UCSD-AML1 (cell line): ENCODE measurements around the gene DLG2.
"Not testable (repeated sequence)": the region's sequence is repeated elsewhere in the genome, so short reads cannot be mapped to it uniquely, and the experiment has no call there.

Experiments used
- DNase-seq: peaks from one replicate; lab custom pipeline; 2025; ENCODE audit not compliant: unreplicated experiment; lab: John Stamatoyannopoulos, UW

Gene DLG2

GRCh38 chr11:84865791-84866535 is 761.2 kb downstream of the DLG2 start:
- DNase-seq, result no peak

GRCh38 chr11:84865257-84865656 is 761.9 kb downstream of the DLG2 start:
- no peak for DNase-seq

DNA sequence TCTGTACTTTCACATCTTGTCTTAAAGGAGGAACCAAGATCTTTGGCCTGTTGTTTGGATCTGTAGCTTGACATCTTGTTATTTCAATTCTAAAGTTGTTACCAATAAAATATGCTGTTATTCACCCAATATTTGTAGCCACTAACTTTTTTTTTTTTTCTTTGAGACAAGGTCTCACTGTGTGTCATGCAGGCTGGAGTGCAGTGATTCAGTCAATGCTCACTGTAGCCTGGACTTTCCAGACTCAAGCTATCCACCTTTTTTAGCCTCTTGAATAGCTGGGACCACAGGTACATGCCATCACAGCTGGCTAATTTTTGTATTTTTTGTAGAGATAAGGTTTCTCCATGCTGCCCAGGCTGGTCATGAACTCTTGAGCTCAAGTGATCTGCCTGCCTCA is 769.4 kb downstream of the DLG2 start:
- no peak for DNase-seq

GRCh38 chr11:84855508-84856245 is 771.5 kb downstream of the DLG2 start:
- no peak for DNase-seq

DNA sequence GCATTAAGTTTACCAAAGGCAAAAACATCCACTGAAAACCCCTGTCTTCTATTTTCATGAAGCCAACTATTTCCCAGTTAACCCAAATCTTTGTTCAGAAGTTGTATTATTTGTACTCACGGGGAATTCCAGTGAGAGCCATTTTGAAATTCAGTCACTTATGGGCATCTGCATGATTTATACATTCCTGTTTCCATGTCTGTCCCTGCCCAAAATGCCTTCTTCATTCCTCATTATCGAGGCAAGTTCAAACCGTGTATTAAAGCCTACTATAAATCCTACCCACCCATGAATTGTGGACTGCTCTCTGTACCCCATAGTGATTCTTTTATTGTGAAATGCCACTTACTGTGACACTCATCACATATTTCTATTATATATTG is 772.7 kb downstream of the DLG2 start:
- no peak for DNase-seq

DNA sequence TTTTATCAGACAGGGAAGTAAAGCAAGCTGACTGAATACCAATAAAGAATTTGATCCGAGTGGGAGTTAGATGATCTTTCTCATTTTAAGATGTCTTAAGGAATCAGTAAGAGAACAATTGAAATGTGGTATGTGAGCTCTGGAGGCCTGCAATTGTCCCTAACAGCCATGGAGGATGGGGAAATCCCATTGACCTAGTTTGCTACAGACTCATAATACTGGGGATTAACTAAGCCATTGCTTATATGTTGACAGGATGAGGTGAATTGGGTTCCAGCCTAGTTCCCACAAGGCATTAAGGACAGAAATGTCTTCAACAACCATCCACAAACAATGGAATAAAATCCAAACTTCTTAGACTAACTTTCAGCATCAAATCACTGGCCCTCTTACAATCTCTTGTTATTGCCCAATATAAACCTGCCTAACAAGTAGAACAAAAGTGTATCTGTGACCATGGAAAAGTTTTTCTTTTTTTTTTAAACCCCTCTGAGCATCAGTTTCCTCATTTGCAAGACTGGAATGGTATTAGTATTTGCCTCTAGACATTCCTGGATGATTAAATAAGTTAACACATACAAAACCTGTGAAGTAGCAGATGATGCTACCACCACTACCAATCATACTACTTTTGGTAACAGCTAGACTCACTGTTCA is 773.2 kb downstream of the DLG2 start:
- DNase-seq, result no peak

DNA sequence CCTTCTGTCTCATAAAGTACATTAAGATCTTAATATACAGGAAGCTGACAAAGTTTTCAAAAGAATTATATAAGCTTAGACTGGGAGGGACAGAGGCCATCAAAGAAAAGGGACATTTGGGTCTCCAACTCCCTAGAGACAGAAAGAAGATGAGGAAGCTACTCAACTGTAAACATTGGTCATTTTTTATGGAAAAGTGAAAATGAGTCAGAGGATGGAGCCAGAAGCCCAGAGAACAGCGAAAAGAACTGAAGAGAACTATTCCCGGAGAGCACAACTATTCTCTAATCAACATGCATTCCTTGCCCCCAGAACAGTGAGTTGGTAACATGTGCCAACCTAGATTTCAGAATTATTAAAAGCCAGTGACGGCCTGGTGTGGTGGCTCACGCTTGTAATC is 779.3 kb downstream of the DLG2 start:
- no peak for DNase-seq

- DNase-seq, result not testable (repeated sequence)
Observed at GRCh38 chr11:84840201-84840600, 786.9 kb downstream of the DLG2 start.

DNA sequence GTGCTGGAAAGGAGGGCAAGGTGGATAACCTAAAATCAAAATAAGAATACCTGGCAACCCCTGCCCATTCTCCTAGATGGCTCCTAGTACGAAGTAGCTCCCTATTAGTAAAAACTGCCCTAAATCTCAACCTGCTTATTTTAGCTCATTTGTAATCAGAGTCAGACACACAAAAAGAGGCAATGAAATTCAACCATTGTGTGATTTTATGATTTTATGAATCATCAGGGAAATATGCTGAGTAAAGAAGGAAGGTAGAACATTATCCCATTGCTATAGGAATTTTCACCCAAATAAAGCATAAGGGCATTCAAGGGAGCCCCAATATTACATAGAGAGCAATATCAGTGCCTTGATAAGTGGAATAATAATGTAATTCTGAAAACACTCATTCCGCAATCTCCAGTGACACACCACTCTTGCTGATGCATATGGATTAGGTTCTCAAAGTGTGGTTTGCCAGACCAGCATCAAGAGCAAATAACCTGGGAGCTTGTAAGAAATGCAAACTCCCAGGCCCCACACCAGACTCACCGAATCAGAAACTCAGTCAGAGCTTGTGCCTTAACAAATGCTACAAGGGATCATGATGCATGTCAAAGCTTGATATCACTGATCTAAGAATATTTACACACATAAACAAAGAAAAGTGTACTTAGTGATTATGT is 789.6 kb downstream of the DLG2 start:
- no peak for DNase-seq

DNA sequence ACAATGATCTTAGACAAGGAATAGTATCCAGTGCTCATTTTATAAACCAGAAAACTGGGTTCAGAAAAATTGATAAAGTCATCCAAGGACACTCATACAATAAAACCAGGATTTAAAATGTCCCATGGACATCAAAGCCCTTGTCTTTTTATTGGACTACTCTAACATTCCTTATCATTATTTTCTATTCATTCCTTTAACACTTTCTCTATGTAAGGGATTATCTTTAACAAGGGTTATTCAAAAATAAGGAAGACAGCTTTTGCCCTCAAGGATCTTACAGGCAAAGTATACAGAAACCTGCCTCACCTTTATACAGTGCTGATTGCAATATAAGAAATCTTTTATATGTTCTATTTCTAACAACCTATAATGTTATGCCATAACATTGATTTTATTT is 790.8 kb downstream of the DLG2 start:
- DNase-seq, result no peak

DNA sequence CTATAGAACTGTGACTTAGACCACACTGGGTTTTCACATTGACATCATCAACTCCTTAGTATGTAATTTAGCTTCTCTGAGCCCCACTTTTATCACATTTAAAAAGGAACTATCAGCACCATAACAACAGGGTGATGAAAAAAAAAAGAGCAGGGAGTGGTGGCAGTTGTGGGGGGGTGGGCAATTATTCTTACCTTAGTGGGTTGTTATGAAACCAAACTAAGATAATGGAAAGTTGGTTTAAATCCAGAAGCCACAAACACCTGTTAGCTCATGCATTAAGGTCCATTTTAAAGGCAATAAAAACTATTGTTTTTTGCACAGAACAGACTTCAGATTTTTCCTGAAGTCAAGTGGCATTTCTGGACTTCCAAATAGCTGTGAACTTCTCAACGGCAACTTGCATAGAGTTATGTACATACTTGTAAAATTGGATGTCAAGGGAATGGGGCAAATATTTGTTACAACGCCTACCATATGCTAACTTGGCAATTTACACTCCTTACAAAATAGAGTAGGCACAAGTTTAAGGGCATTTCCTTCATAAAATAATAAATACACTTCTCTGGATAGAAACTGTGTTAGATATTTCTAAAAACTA is 793.6 kb downstream of the DLG2 start:
- DNase-seq, result no peak

DNA sequence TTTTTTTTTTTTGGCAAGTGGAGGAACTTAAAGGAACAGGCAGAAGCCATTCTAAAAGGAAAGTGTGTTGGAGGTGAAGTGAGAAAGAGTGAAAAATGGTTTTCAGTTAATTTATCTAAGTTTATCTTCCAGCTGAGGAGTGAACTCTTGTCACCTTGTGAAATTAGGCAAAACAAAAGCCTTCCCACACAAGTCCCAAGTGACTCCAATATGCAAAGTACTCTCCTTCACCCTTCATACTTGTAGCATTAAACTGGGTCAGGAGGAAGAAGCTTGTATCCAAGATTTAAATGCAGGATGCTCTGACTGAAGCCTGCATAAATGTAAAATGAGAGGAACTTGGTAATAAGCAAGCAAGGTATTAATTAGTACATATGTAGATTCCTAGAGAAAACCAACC is 796.8 kb downstream of the DLG2 start:
- DNase-seq, result no peak

DNA sequence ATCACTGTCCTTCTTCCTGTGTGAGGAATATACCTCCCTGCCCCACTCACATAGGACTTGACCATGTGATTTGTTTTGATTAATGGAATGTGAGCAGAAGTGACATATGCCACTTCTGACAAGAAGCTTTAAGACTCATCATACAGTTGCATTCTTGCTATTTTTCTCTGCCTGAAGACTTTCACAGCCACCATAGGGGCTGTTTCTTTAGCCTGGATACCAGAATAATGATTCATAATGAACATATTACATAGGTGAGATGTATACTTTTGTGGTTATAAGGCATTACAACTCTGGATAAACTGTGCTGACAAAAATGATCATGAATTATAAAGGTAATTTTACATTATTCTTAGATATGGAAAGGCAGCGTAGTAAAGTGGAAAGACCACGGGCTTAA is 798.0 kb downstream of the DLG2 start:
- no peak for DNase-seq

GRCh38 chr11:84828616-84829015 is 798.5 kb downstream of the DLG2 start:
- DNase-seq, result no peak

GRCh38 chr11:84825106-84825660 is 802.0 kb downstream of the DLG2 start:
- DNase-seq, result no peak

DNA sequence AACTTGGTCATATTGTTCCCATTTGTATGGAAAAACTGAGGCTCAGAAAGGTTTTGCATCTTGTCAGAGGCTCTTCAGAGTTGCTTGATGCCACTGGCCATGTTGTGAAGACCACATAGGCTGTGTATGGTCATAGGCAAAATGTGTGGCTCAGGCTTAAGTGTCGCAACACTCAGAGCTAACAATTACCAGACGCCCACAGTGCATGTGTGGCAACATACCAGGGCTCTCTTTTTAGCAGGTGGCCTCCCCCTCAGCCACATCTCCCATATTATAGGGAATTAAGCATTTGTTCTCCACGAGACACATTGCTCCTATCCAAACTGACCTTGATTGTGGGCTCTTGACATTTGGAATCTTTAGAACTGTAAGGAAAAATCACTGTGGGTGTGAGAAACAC is 802.5 kb downstream of the DLG2 start:
- no peak for DNase-seq

- DNase-seq, result no peak
Observed at GRCh38 chr11:84819537-84819936, 807.6 kb downstream of the DLG2 start.

- no peak for DNase-seq
Observed at GRCh38 chr11:84819128-84819527, 808.0 kb downstream of the DLG2 start.

GRCh38 chr11:84817998-84818397 is 809.1 kb downstream of the DLG2 start:
- no peak for DNase-seq

- DNase-seq, result no peak
Observed at GRCh38 chr11:84812471-84812969, 814.6 kb downstream of the DLG2 start.

GRCh38 chr11:84806354-84806753 is 820.8 kb downstream of the DLG2 start:
- DNase-seq, result no peak
